GM19043 (cell line): Measurements from ENCODE around the gene EDC3.
"Not testable (repeated sequence)": the region's sequence is repeated elsewhere in the genome, so short reads cannot be mapped to it uniquely, and the experiment has no call there.

Experiments
- ATAC-seq: cut with Tn5 transposase; IDR thresholded peaks from one replicate; pipeline ENCODE4 v1.9.1; 2021; ENCODE audit warnings: low read depth; ENCODE audit not compliant: unreplicated experiment

Gene EDC3

GRCh38 chr15:74710319-74711094 lies 14.7 kb upstream of the EDC3 start:
- no peak for ATAC-seq

DNA sequence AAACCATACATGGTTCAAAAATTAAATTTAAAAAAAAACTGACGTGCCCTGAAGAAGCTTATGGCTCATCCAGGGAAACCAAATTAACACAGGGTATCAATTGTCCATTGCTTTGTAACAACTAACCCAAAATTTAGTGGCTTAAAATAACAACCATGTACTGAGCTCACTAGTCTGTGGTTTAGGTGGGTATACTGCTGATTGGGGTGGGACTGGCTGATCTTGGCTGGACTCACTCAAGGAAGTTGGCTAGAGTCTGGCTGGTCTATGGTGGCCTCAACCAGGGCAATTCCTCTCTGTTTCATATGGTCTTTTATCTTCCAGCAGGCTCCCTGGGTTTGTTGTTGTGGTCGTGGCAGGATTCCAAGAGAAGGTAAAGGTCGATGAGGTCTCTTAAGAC lies 14.1 kb upstream of the EDC3 start:
- no peak for ATAC-seq

DNA sequence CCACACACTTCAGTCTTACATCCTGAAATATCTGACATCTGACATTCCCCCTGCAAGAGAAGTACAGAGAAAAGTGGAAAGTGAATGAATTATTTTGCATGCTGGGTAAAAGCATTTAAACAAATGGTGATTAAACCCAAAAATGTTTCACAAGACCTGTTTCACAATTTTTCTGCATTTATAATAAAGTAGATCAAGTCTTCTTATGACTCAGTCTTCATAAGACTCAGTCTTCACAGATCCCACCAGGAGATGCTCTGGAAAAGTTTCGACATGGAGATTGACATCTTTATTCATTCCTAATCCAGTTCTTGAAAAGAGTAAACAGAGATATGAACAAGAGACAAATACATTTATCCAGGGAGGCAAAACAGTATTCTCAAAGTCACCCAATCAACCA lies 13.2 kb upstream of the EDC3 start:
- no peak for ATAC-seq

GRCh38 chr15:74696808-74697207 lies 984 bp upstream of the EDC3 start:
- no peak for ATAC-seq

DNA sequence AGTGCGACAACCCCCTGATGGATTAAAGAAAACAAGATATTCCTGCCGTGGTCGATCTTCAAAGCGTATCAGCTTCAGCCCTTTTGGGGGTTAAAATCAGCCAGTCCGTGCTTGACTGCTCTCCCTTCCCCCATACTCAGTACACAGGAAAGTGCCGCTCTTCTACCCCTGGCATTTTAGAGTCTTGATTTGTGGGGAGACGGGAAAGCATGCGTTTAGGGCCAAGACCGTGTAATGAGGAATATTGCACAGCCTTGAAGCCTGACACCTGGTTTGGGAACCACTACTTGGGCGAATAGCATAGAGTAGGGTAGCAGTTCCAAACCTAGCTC lies 540 bp upstream of the EDC3 start:
- no peak for ATAC-seq

- ATAC-seq: no peak
These were observed 3.5 kb downstream of the EDC3 start for GRCh38 chr15:74692327-74692726.

- ATAC-seq: no peak
These were observed 12.1 kb downstream of the EDC3 start for GRCh38 chr15:74683758-74684157.

GRCh38 chr15:74682954-74683353 lies 12.9 kb downstream of the EDC3 start:
- ATAC-seq: no peak

GRCh38 chr15:74680456-74680855 lies 15.4 kb downstream of the EDC3 start:
- ATAC-seq: no peak

- no peak for ATAC-seq
These were observed 19.0 kb downstream of the EDC3 start for GRCh38 chr15:74676801-74677200.

DNA sequence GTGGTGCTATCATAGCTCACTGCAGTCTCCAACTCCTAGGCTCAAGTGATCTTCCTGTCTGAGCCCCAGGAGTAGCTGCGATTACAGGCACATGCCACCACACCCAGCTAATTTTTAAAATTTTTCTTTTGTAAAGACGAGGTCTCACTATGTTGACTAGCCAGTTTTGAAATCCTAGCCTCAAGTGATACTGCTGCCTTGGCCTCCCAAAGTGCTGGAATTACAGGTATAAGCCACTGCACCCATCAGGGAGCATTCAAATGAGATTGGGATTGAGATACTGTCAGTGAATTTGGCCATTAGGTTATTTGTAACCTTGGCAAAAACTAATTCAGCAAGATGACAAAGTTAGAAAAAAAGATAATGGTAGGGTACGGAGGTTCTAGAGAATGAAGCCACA lies 21.7 kb downstream of the EDC3 start:
- ATAC-seq: no peak

GRCh38 chr15:74669627-74670026 lies 26.2 kb downstream of the EDC3 start:
- ATAC-seq: no peak

DNA sequence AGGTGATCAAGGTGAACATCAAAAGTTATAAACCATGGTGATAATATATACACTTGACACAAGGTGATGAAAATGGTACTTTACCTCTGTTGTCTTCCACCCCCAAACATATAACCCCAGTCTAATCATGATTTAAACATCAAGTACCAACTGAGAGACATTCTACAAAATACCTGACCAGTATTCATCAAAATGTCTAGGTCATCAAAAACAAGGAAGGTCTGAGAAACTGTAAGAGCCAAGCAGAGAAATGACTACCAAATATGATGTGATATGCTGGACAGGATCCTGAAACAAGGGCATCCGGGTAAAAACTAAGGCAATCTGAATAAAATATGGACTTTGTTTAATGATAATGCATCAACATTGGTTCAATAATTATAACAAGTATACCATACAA lies 27.8 kb downstream of the EDC3 start:
- no peak for ATAC-seq

DNA sequence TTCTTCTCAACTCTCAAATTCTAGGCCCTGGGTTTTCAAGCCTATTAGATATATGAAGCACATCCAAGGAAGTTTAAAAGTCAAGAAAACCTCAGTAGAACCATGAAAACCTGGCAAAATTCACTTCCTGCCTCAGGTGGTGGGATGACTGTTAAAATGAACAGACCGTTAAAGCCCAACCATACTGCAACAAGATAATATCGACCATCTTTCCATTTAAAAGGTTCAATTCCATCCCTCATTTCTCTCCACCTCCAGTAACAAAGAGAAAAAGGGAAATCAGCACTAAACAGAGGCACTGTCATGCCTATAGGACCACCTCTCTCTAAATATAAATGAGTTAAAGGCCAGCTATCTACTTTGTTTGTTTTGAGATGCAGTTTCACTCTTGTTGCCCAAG lies 31.2 kb downstream of the EDC3 start:
- no peak for ATAC-seq

- ATAC-seq: no peak
These were observed 31.7 kb downstream of the EDC3 start for GRCh38 chr15:74664028-74664616.

- no peak for ATAC-seq
These were observed 32.4 kb downstream of the EDC3 start for GRCh38 chr15:74663303-74664027.

DNA sequence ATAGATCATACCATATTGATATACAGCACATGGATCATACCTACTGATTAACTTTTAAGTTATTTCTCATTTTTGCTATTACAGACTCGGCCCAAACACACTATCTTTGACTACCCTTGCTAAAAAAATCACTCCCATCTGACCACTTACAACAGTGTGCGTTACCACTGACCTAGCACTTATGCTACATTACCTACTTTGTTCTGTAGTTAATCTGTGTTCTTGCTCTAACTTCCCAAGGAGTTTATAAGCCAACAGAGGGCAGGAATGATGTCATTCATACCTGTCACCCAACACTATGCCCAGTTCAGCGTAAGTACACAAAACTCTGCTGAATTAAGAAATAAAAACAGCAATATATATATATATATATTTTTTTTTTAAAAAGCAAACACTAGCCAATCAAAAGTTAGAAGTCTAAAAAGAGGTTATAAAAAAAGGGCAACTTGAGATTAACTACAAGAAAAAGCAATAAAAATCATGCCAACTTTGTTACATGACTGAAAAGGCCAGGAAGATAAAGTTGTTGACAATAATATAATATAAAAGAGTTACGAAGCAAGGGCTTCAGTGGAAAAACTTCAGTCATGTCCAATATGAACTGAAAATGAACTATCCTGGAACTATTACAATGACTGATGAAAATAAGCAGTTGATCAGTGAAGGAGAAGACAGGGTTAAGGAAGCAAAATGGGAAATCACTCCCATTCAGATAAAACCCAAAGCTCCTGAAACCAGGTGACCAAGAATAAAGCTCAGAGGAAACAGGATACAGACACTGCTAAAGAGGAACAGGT lies 33.6 kb downstream of the EDC3 start:
- ATAC-seq: no peak

DNA sequence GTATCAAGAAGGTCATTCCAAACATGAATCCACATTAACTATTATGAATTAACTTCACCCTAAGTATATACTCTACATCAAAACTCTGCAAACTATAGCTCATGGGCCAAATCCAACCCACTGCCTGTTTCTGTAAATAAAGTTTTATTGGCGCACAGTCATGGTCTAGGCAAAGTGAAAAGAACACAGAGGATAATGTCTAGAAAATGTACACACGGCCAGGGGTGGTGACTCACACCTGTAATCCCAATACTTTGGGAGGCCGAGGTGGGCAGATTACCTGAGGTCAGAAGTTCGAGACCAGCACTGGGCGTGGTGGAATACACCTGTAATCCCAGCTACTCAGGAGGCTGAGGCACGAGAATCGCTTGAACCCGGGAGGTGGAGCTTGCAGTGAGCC lies 34.5 kb downstream of the EDC3 start:
- ATAC-seq: not testable (repeated sequence)

DNA sequence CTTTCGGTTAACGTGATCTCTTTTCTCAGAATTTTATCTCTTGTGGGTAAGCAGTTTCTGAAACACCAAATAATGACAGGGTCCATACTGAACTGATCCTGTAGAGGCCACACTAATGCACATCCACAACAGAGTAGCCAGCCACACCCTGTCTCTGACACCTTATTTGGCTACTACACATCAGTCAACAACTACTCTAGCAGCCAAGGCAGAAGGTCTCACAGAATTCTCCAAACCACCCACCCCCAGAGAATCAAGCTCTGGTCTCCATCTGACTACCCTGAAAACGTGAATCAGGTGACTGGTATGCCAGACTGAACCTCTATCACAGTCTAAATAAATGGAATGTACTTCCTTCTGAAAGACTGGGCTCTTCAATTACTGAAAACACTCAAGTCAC lies 38.0 kb downstream of the EDC3 start:
- no peak for ATAC-seq

DNA sequence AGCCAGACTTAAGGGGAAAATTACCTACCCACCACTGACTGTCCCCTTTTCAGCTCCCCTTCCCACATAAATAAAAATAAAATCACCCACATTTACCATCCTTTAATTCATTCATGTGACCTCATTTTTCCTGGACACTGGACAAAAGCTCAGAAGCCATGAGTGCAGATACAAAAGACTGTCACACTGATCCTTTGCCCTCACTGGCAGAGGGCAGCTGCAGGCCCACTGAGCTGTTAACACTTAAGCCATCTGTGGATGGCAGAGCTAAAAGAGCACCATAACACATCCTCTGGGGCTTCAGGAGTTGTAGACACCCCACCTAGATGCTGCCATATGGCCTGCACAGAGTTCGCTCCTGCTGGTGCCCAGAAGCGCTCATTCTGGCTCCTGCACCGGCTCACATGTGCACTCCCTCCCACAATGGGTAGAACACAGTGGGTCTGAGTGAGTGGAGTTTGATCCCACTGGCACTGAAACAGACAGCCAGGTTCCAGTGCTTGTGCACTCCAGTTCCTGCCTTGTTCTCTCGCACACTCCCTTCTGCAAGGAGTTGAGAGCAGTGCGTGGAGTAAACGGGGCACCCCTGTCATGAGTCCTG lies 38.8 kb downstream of the EDC3 start:
- no peak for ATAC-seq

DNA sequence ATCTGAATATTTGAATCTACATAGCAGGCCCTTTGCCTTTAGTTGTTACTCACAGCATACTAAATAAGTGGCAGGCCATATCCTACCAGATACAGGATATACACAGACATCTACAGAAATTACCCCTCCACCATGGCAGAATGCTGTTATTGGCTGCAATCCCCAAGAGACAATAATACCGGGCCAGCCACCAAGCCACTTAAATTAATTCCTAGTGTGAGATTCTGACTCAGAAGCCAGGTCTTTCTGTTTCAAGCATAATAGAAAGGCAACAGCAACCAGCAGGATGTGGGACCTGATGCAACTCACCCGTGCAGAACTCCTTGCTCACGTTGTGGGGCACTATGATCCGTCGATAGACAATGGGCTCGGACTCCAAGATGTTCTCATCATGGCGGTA lies 40.4 kb downstream of the EDC3 start:
- no peak for ATAC-seq
